Measurements from ENCODE around the gene ALB.

DNA sequence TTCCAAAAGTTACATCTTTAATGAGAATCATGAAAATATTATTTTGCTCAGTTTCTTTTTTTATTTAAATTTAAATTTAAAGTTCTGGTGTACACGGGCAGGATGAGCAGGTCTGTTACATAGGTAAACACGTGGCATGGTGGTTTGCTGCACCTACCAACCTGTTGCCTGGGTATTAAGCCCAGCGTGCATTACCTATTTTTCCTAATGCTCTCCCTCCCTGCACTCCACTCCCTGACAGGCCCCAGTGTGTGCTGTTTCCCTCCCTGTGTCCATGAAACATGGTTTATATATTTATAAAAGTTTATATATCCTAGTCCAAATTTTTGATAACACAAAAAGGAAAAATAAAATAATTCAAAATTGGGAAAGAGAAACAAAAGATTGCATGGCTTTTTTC, 35.9 kb downstream of the ALB start:
- TF ChIP-seq, protein P1, sequence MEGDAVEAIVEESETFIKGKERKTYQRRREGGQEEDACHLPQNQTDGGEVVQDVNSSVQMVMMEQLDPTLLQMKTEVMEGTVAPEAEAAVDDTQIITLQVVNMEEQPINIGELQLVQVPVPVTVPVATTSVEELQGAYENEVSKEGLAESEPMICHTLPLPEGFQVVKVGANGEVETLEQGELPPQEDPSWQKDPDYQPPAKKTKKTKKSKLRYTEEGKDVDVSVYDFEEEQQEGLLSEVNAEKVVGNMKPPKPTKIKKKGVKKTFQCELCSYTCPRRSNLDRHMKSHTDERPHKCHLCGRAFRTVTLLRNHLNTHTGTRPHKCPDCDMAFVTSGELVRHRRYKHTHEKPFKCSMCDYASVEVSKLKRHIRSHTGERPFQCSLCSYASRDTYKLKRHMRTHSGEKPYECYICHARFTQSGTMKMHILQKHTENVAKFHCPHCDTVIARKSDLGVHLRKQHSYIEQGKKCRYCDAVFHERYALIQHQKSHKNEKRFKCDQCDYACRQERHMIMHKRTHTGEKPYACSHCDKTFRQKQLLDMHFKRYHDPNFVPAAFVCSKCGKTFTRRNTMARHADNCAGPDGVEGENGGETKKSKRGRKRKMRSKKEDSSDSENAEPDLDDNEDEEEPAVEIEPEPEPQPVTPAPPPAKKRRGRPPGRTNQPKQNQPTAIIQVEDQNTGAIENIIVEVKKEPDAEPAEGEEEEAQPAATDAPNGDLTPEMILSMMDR (IDR thresholded peaks at IDR 0.05) = no peak
- no peak for TF ChIP-seq POLR2A (IDR thresholded peaks at IDR 0.05)

Measured in thyroid gland (tissue), 4 donors.